Activated B cell treated with CpG ODN at 0.5 μM for 24 hours (primary cell): Measurements from ENCODE around the gene KCNMA1. TPM values are rescaled to one million over a fixed set of nuclear protein-coding genes. Genes with fewer than 3 reads are reported as not detected.

Experiments used
- ATAC-seq: fragments of 200-7000 bp; cut with Tn5 transposase; one replicate; pipeline ENCODE4 v1.10.0; 2021; ENCODE audit warnings: low read depth, mild to moderate bottlenecking, moderate library complexity
- CTCF ChIA-PET: fragments of 350-600 bp; sonication (Branson Sonifier 250); formaldehyde crosslinking; loops from one replicate; lab custom pipeline; 2021; ENCODE audit warnings: antibody characterized with exemption; lab: Charles Lee
- POLR2A ChIA-PET: fragments of 350-600 bp; sonication (Branson Sonifier 250); formaldehyde crosslinking; loops from one replicate; lab custom pipeline; 2021; ENCODE audit warnings: antibody characterized with exemption; lab: Charles Lee
- DNase-seq: peaks from one replicate; pipeline ENCODE4 v3.0.0; 2022
- H3K27ac Mint-ChIP-seq: one replicate; pipeline ENCODE4 v1.8.0; 2020; ENCODE audit warnings: mixed read lengths
- H3K27me3 Mint-ChIP-seq: one replicate; pipeline ENCODE4 v1.8.0; 2021; ENCODE audit warnings: mixed read lengths
- H3K36me3 Mint-ChIP-seq: one replicate; pipeline ENCODE4 v1.8.0; 2021; ENCODE audit warnings: low read depth, mixed read lengths
- H3K4me1 Mint-ChIP-seq: one replicate; pipeline ENCODE4 v1.8.0; 2021; ENCODE audit warnings: mixed read lengths
- H3K4me3 Mint-ChIP-seq: one replicate; pipeline ENCODE4 v1.8.0; 2020; ENCODE audit warnings: mild to moderate bottlenecking, mixed read lengths
- H3K9me3 Mint-ChIP-seq: one replicate; pipeline ENCODE4 v1.8.0; 2020; ENCODE audit warnings: mixed read lengths
- intact Hi-C: fragments of 100-400 bp; cut with micrococcal nuclease; formaldehyde crosslinking; loops from one replicate; pipeline ENCODE4 v1.15.1; 2024
- total RNA-seq: library from RNA; stranded (reverse); gene quantifications from 2 replicates; pipeline ENCODE4 v1.2.3, GENCODE V29; 2022
- TF ChIP-seq, protein P1 (sequence below): fragments of 200-600 bp; IDR thresholded peaks from one replicate; pipeline ENCODE4 v1.8.0; 2022; ENCODE audit warnings: antibody characterized with exemption, mild to moderate bottlenecking

Gene KCNMA1
- total RNA-seq, 1 donor from 2014 or later: 3.7 TPM

DNA sequence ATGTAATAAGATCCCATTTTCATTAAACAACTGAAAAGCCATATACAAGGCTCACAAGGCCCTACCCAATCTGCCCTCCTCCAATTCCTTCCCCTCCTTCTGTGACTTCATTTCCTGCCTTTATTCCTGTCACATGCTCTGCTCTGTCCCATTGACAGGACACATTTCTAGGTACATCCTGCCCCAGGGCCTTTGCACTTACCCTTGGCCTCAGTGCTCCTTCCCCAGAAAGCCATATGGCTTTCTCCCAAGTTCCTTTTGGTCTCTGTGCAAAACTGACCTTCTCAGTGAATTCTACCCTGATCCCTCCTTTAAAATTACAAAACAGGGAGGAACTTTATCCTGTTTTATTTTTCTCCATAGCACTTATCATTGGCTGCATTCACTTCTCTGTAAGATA lies 40.0 kb downstream of the KCNMA1 start:
- ATAC-seq: no peak
- H3K27ac Mint-ChIP-seq: no peak overlapping the region
- intact Hi-C loops: no loop called here
- TF ChIP-seq, protein P1, sequence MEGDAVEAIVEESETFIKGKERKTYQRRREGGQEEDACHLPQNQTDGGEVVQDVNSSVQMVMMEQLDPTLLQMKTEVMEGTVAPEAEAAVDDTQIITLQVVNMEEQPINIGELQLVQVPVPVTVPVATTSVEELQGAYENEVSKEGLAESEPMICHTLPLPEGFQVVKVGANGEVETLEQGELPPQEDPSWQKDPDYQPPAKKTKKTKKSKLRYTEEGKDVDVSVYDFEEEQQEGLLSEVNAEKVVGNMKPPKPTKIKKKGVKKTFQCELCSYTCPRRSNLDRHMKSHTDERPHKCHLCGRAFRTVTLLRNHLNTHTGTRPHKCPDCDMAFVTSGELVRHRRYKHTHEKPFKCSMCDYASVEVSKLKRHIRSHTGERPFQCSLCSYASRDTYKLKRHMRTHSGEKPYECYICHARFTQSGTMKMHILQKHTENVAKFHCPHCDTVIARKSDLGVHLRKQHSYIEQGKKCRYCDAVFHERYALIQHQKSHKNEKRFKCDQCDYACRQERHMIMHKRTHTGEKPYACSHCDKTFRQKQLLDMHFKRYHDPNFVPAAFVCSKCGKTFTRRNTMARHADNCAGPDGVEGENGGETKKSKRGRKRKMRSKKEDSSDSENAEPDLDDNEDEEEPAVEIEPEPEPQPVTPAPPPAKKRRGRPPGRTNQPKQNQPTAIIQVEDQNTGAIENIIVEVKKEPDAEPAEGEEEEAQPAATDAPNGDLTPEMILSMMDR: no peak
- peaks cover 14% of the 10 kb centered on the region for H3K4me1 Mint-ChIP-seq
- CTCF ChIA-PET: no interaction called here
- DNase-seq: no peak
- H3K36me3 Mint-ChIP-seq: no peaks in the 10 kb centered on the region
- H3K27me3 Mint-ChIP-seq: no peaks in the 10 kb centered on the region
- H3K9me3 Mint-ChIP-seq: no peaks in the 10 kb centered on the region
- no peak overlapping the region for H3K4me3 Mint-ChIP-seq
- POLR2A ChIA-PET: no interaction called here

- POLR2A ChIA-PET: no interaction called here
- no peaks in the 10 kb centered on the region for H3K27me3 Mint-ChIP-seq
- no peaks in the 10 kb centered on the region for H3K9me3 Mint-ChIP-seq
Measured at GRCh38 chr10:77594471-77594783, 43.2 kb downstream of the KCNMA1 start.

DNA sequence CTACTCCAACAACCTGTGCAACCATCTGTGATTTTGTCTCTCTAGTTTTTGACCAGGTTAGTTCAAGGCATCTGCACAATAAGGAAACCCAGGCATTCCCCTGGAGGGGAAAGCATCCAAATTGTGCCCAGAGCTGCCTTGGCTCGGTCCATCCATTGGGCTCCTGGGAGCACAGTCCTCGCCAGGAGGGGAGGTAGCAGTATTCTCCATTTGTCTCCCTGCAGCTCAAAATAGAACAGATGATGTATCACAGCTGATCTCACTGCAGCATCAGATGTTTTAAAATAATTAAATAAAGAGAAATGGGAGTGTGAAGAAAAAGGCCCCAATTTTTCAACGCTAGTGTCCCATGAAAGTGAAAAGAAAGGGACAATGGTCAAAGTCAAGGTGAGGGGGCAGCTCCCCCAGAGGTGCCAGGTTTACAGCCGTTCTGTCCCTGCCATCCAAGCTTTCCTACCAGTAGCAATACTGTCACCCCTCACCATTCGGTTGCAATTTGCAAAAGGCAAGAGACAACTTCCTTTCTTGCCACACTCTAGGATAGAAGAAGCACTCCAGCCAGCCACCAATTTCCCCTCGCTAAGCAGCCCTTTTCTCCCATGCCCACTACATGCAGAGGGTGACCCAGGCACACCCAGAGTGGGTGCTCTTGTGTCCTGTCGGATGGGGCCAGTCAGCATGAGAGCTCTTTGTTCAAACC lies 43.7 kb downstream of the KCNMA1 start:
- Mint-ChIP-seq H3K4me1 (peaks cover 8% of the 10 kb centered on the region), H3K36me3 (no peaks in the 10 kb centered on the region), H3K4me3 (no peak overlapping the region), H3K27me3 (no peaks in the 10 kb centered on the region), H3K27ac (no peak overlapping the region), H3K9me3 (no peaks in the 10 kb centered on the region)
- no peak for ATAC-seq
- intact Hi-C loops: no loop called here
- ChIA-PET POLR2A (no interaction called here), CTCF (no interaction called here)
- TF ChIP-seq, protein P1: no peak
- DNase-seq: no peak

More at GRCh38 chr10:77594471-77594783, 43.2 kb downstream of the KCNMA1 start:
- CTCF ChIA-PET: no interaction called here
- H3K4me1 Mint-ChIP-seq: peaks cover 8% of the 10 kb centered on the region
- H3K27ac Mint-ChIP-seq: no peak overlapping the region
- H3K36me3 Mint-ChIP-seq: no peaks in the 10 kb centered on the region
- no peak for ATAC-seq
- H3K4me3 Mint-ChIP-seq: no peak overlapping the region
- no peak for DNase-seq
- TF ChIP-seq, protein P1: no peak
- intact Hi-C loops: no loop called here

GRCh38 chr10:77592946-77593636 lies 44.5 kb downstream of the KCNMA1 start:
- Mint-ChIP-seq H3K4me3 (no peak overlapping the region), H3K4me1 (peaks cover 8% of the 10 kb centered on the region), H3K27ac (no peak overlapping the region), H3K27me3 (no peaks in the 10 kb centered on the region), H3K9me3 (no peaks in the 10 kb centered on the region), H3K36me3 (no peaks in the 10 kb centered on the region)
- POLR2A ChIA-PET: no interaction called here
- CTCF ChIA-PET: no interaction called here
- intact Hi-C loops: no loop called here
- no peak for ATAC-seq
- TF ChIP-seq, protein P1: no peak
- DNase-seq: no peak

DNA sequence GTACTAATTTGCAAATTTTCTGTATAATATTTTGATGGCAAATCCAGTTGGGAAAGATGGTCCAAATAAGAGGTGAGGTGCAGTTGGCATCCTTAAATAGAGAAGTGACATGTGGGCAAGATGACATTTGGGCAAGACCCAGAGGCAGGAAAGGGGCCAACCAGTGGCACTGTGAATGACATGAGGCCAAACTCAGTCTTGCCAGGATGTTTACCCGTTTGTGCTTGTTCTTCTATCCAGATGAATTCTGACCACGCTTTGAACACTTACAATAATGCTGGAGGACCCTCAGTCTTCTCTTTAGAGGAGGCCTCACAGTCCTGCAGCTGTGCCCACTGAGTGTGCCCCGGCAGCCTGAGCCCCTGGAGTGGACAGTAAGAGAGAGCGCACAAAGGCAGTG lies 45.1 kb downstream of the KCNMA1 start:
- Mint-ChIP-seq H3K4me3 (no peak overlapping the region), H3K36me3 (no peaks in the 10 kb centered on the region), H3K27ac (no peak overlapping the region), H3K27me3 (no peaks in the 10 kb centered on the region), H3K4me1 (peaks cover 8% of the 10 kb centered on the region), H3K9me3 (no peaks in the 10 kb centered on the region)
- DNase-seq: no peak
- intact Hi-C loops: no loop called here
- ATAC-seq: no peak
- ChIA-PET CTCF (no interaction called here), POLR2A (no interaction called here)
- TF ChIP-seq, protein P1: no peak
